OCI-LY1 (cell line): ENCODE results near the gene REM2.

Experiments used
- H2AFZ ChIP-seq: fragments of 200-600 bp; sonication (generic), shearing (Covaris generic); 2 replicates; pipeline ENCODE4 v1.6.0; 2014; ENCODE audit warnings: antibody characterized with exemption, mild to moderate bottlenecking, low read length
- H3F3A ChIP-seq: fragments of 200-600 bp; sonication (generic), shearing (Covaris generic); 2 replicates; pipeline ENCODE4 v1.6.0; 2014; ENCODE audit warnings: mild to moderate bottlenecking, antibody characterized with exemption, low read length, moderate library complexity; ENCODE audit not compliant: insufficient read depth
- H3K27ac ChIP-seq: fragments of 200-600 bp; sonication (generic); 2 replicates; pipeline ENCODE4 v1.5.1; 2014; ENCODE audit warnings: low read length, mixed run types, mild to moderate bottlenecking, low read depth; ENCODE audit not compliant: poor library complexity, severe bottlenecking
- H3K27me3 ChIP-seq: fragments of 200-600 bp; sonication (generic); 2 replicates; pipeline ENCODE4 v1.6.0; 2014; ENCODE audit warnings: antibody characterized with exemption, mild to moderate bottlenecking, low read length, moderate library complexity; ENCODE audit not compliant: insufficient read depth
- H3K36me3 ChIP-seq: fragments of 200-600 bp; sonication (generic); 2 replicates; pipeline ENCODE4 v1.6.1; 2014; ENCODE audit warnings: mild to moderate bottlenecking, antibody characterized with exemption, low read length, moderate library complexity, mixed read lengths; ENCODE audit not compliant: insufficient read depth
- H3K4me1 ChIP-seq: fragments of 200-600 bp; sonication (generic); 2 replicates; pipeline ENCODE4 v1.5.1; 2014; ENCODE audit warnings: mild to moderate bottlenecking, low read length, moderate library complexity; ENCODE audit not compliant: insufficient read depth, severe bottlenecking
- H3K4me2 ChIP-seq: fragments of 200-600 bp; sonication (generic), shearing (Covaris generic); 2 replicates; pipeline ENCODE4 v1.6.1; 2014; ENCODE audit warnings: low read length
- H3K4me3 ChIP-seq: fragments of 200-600 bp; sonication (generic); 2 replicates; pipeline ENCODE4 v1.5.1; 2014; ENCODE audit warnings: low read length, low read depth, mild to moderate bottlenecking, mixed read lengths; ENCODE audit not compliant: poor library complexity, severe bottlenecking
- H3K79me2 ChIP-seq: fragments of 200-600 bp; shearing (Covaris generic); 2 replicates; pipeline ENCODE4 v1.6.1; 2016; ENCODE audit warnings: mixed run types, low read length, mixed read lengths; ENCODE audit not compliant: insufficient read depth
- H3K9ac ChIP-seq: fragments of 200-600 bp; sonication (generic), shearing (Covaris generic); 2 replicates; pipeline ENCODE4 v1.6.1; 2014; ENCODE audit warnings: mild to moderate bottlenecking, low read length, mixed read lengths
- H3K9me2 ChIP-seq: fragments of 200-600 bp; sonication (generic), shearing (Covaris generic); 2 replicates; pipeline ENCODE4 v1.6.1; 2014; ENCODE audit warnings: low read depth, mild to moderate bottlenecking, low read length, mixed read lengths
- H3K9me3 ChIP-seq: fragments of 200-600 bp; shearing (Covaris generic); 2 replicates; pipeline ENCODE4 v1.6.1; 2014; ENCODE audit warnings: low read length, mixed read lengths
- H4K20me1 ChIP-seq: fragments of 200-600 bp; sonication (generic), shearing (Covaris generic); 2 replicates; pipeline ENCODE4 v1.6.0; 2016; ENCODE audit warnings: mild to moderate bottlenecking, low read length; ENCODE audit not compliant: insufficient read depth
- CTCF ChIP-seq: fragments of 200-600 bp; sonication (generic), shearing (Covaris generic); IDR thresholded peaks from 2 replicates; pipeline ENCODE4 v1.5.1; 2017; ENCODE audit warnings: mild to moderate bottlenecking, antibody characterized with exemption, low read length, moderate library complexity, mixed read lengths
- EZH2 ChIP-seq: fragments of 200-600 bp; sonication (generic), shearing (Covaris generic); IDR thresholded peaks from 2 replicates; pipeline ENCODE4 v1.8.0; 2017; ENCODE audit warnings: borderline replicate concordance, mixed run types, mild to moderate bottlenecking, antibody characterized with exemption, low read length, moderate library complexity, mixed read lengths

The REM2 gene

GRCh38 chr14:22871224-22872032, 11.6 kb upstream of the REM2 start, which contains the start of gene LRP10:
Gene LRP10 (plus strand): TSS chr14:22871740. CDS start chr14:22872304, 564 bp downstream.
- H2AFZ ChIP-seq, result 0 out of 2 replicates have a peak within 1 kb of the TSS, but pooled peaks have one; percentile 2
- H3K27me3 ChIP-seq, result no peaks in the 10 kb centered on the region

GRCh38 chr14:22872033-22872832, 10.8 kb upstream of the REM2 start:
- Histone ChIP-seq H3K4me1 (peaks cover 24% of the 10 kb centered on the region), H3K9me2 (no peaks in the 10 kb centered on the region), H2AFZ (no peak overlapping the region), H4K20me1 (no peaks in the 10 kb centered on the region), H3K27ac (peak overlapping the region; percentile 92), H3K36me3 (peaks cover 34% of the 10 kb centered on the region), H3K27me3 (no peaks in the 10 kb centered on the region), H3K79me2 (no peaks in the 10 kb centered on the region), H3K9me3 (no peaks in the 10 kb centered on the region), H3K9ac (peak overlapping the region; percentile 78), H3K4me2 (peak overlapping the region; percentile 80), H3K4me3 (peak overlapping the region; percentile 76), H3F3A (no peaks in the 10 kb centered on the region)
- TF ChIP-seq EZH2 (no peak), CTCF (peak; percentile 96)

More at GRCh38 chr14:22871224-22872032, 11.6 kb upstream of the REM2 start, which contains the start of gene LRP10:
- Histone ChIP-seq H3K4me3 (peak within 1 kb of the TSS; percentile 76), H3K9ac (peak within 1 kb of the TSS; percentile 78), H3K4me1 (peaks cover 24% of the 10 kb centered on the region), H4K20me1 (no peaks in the 10 kb centered on the region), H3K27ac (peak within 1 kb of the TSS; percentile 92), H3K9me3 (no peaks in the 10 kb centered on the region), H3K36me3 (peaks cover 26% of the 10 kb centered on the region), H3F3A (no peaks in the 10 kb centered on the region), H3K79me2 (no peaks in the 10 kb centered on the region), H3K4me2 (peak within 1 kb of the TSS; percentile 80), H3K9me2 (no peaks in the 10 kb centered on the region)
- no peak; the same call in 1 of the 2 replicates for TF ChIP-seq CTCF
- no peak for TF ChIP-seq EZH2

GRCh38 chr14:22872833-22873520, 10.0 kb upstream of the REM2 start:
- Histone ChIP-seq H3K4me3 (peak overlapping the region; percentile 76), H3K4me1 (peaks cover 24% of the 10 kb centered on the region), H3K36me3 (peaks cover 41% of the 10 kb centered on the region), H3K4me2 (peak overlapping the region; percentile 80), H3K79me2 (no peaks in the 10 kb centered on the region), H4K20me1 (no peaks in the 10 kb centered on the region), H3K27me3 (no peaks in the 10 kb centered on the region), H3F3A (no peaks in the 10 kb centered on the region), H3K9me2 (no peaks in the 10 kb centered on the region), H3K9ac (peak overlapping the region; percentile 78; the same call in 1 of the 2 replicates), H2AFZ (no peak overlapping the region), H3K27ac (peak overlapping the region; percentile 92), H3K9me3 (no peaks in the 10 kb centered on the region)
- peak; percentile 3; the same call in 1 of the 2 replicates for TF ChIP-seq CTCF
- TF ChIP-seq EZH2, result no peak
